Astrocyte (in vitro differentiated cells and primary cell): ENCODE measurements around the gene VSTM4. TPM values are rescaled to one million over a fixed set of nuclear protein-coding genes. Genes with fewer than 3 reads are reported as not detected.

Experiments used
- DNase-seq: peaks from one replicate; pipeline ENCODE4 v3.0.0-alpha.2; 2010; ENCODE audit warnings: low read depth
- FAIRE-seq: peaks from 2 replicates; lab custom pipeline; 2011; peaks lifted over from hg19 to GRCh38; lab: Jason Lieb, UNC
- H2AFZ ChIP-seq: 2 replicates; pipeline ENCODE4 v1.6.0; 2012; ENCODE audit warnings: low read depth, low read length, inconsistent platforms
- H3K27ac ChIP-seq: 2 replicates; pipeline ENCODE4 v1.5.1; 2011; ENCODE audit warnings: low read depth, low read length, inconsistent platforms
- H3K27me3 ChIP-seq: 2 replicates; pipeline ENCODE4 v1.6.0; 2011; ENCODE audit warnings: low read length, inconsistent platforms; ENCODE audit not compliant: insufficient read depth
- H3K36me3 ChIP-seq: 2 replicates; pipeline ENCODE4 v1.5.1; 2011; ENCODE audit warnings: low read length, inconsistent platforms; ENCODE audit not compliant: insufficient read depth
- H3K4me1 ChIP-seq: 2 replicates; pipeline ENCODE4 v1.5.1; 2011; ENCODE audit warnings: low read length, inconsistent platforms; ENCODE audit not compliant: insufficient read depth
- H3K4me2 ChIP-seq: 2 replicates; pipeline ENCODE4 v1.6.0; 2012; ENCODE audit warnings: low read length, inconsistent platforms
- H3K4me3 ChIP-seq: 2 replicates; pipeline ENCODE4 v1.5.1; 2011; ENCODE audit warnings: low read depth, mild to moderate bottlenecking, low read length, inconsistent platforms; ENCODE audit not compliant: insufficient read depth
- H3K79me2 ChIP-seq: 2 replicates; pipeline ENCODE4 v1.6.0; 2012; ENCODE audit warnings: mild to moderate bottlenecking, low read length, inconsistent platforms; ENCODE audit not compliant: insufficient read depth
- H3K9ac ChIP-seq: 2 replicates; pipeline ENCODE4 v1.6.0; 2012; ENCODE audit warnings: mild to moderate bottlenecking, low read length, inconsistent platforms
- H3K9me3 ChIP-seq: 2 replicates; pipeline ENCODE4 v1.5.1; 2012; ENCODE audit warnings: low read depth, mild to moderate bottlenecking, low read length, inconsistent platforms; ENCODE audit not compliant: insufficient read depth
- H4K20me1 ChIP-seq: 2 replicates; pipeline ENCODE4 v1.6.0; 2012; ENCODE audit warnings: low read length, inconsistent platforms; ENCODE audit not compliant: insufficient read depth
- H3K27ac Mint-ChIP-seq: one replicate; pipeline ENCODE4 v1.8.0; 2021; ENCODE audit warnings: mild to moderate bottlenecking, mixed read lengths; ENCODE audit not compliant: unreplicated experiment
- H3K27me3 Mint-ChIP-seq: one replicate; pipeline ENCODE4 v1.8.0; 2021; ENCODE audit warnings: low read depth, mixed read lengths; ENCODE audit not compliant: unreplicated experiment
- H3K36me3 Mint-ChIP-seq: one replicate; pipeline ENCODE4 v1.8.0; 2021; ENCODE audit warnings: low read depth, mixed read lengths; ENCODE audit not compliant: unreplicated experiment
- H3K4me1 Mint-ChIP-seq: one replicate; pipeline ENCODE4 v1.8.0; 2021; ENCODE audit warnings: low read depth, mixed read lengths; ENCODE audit not compliant: unreplicated experiment
- H3K4me3 Mint-ChIP-seq: one replicate; pipeline ENCODE4 v1.8.0; 2021; ENCODE audit warnings: mild to moderate bottlenecking, moderate library complexity, mixed read lengths; ENCODE audit not compliant: unreplicated experiment
- H3K9me3 Mint-ChIP-seq: one replicate; pipeline ENCODE4 v1.8.0; 2021; ENCODE audit warnings: mild to moderate bottlenecking, mixed read lengths; ENCODE audit not compliant: unreplicated experiment
- CTCF ChIP-seq: IDR thresholded peaks from 2 replicates; pipeline ENCODE4 v1.5.1; 2011; ENCODE audit warnings: low read depth, mild to moderate bottlenecking, inconsistent platforms, low read length, moderate library complexity; ENCODE audit not compliant: insufficient read depth
- EZH2 ChIP-seq: IDR thresholded peaks from 2 replicates; pipeline ENCODE4 v1.6.1; 2012; ENCODE audit warnings: mild to moderate bottlenecking, low read length, inconsistent platforms; ENCODE audit not compliant: insufficient read depth
- total RNA-seq: library from RNA; stranded (reverse); gene quantifications from 2 replicates; pipeline ENCODE4 v1.2.1, GENCODE V29; 2021

VSTM4 gene
- total RNA-seq, 1 donor from 2014 or later: 1.1 TPM

- peaks cover 7% of the 10 kb centered on the region for H3K9me3 Mint-ChIP-seq
- H3K9ac ChIP-seq: no peak overlapping the region
- no peak overlapping the region for H3K27ac ChIP-seq
- no peak overlapping the region for H3K4me3 Mint-ChIP-seq
- DNase-seq (no peak), FAIRE-seq (no peak)
- H3K79me2 ChIP-seq: no peaks in the 10 kb centered on the region
- no peak overlapping the region for H3K4me3 ChIP-seq
- H3K4me1 ChIP-seq: peaks cover 20% of the 10 kb centered on the region
- peaks cover 11% of the 10 kb centered on the region for H3K4me1 Mint-ChIP-seq
- no peak overlapping the region for H3K4me2 ChIP-seq
- H3K36me3 ChIP-seq: no peaks in the 10 kb centered on the region
- H3K27ac Mint-ChIP-seq: no peak overlapping the region
- peaks cover 2% of the 10 kb centered on the region for H3K27me3 ChIP-seq
- peaks cover 2% of the 10 kb centered on the region for H3K9me3 ChIP-seq
- H2AFZ ChIP-seq: no peak overlapping the region
- no peaks in the 10 kb centered on the region for H4K20me1 ChIP-seq
- TF ChIP-seq EZH2 (no peak), CTCF (no peak)
- peaks cover 18% of the 10 kb centered on the region for H3K27me3 Mint-ChIP-seq
- no peaks in the 10 kb centered on the region for H3K36me3 Mint-ChIP-seq
Measured at GRCh38 chr10:49144058-49144720, 28.9 kb upstream of the VSTM4 start.

GRCh38 chr10:49143249-49143648 lies 27.9 kb upstream of the VSTM4 start:
- FAIRE-seq: no peak

More at GRCh38 chr10:49143249-49143648, 27.9 kb upstream of the VSTM4 start:
- H3K9me3 Mint-ChIP-seq: peaks cover 4% of the 10 kb centered on the region
- Histone ChIP-seq H3K36me3 (no peaks in the 10 kb centered on the region), H3K27ac (no peak overlapping the region), H3K4me3 (no peak overlapping the region), H4K20me1 (no peaks in the 10 kb centered on the region), H2AFZ (no peak overlapping the region), H3K79me2 (no peaks in the 10 kb centered on the region), H3K9me3 (peaks cover 2% of the 10 kb centered on the region), H3K27me3 (no peaks in the 10 kb centered on the region), H3K9ac (no peak overlapping the region), H3K4me1 (peaks cover 30% of the 10 kb centered on the region), H3K4me2 (no peak overlapping the region)
- H3K4me1 Mint-ChIP-seq: peaks cover 20% of the 10 kb centered on the region
- peaks cover 18% of the 10 kb centered on the region for H3K27me3 Mint-ChIP-seq
- H3K36me3 Mint-ChIP-seq: no peaks in the 10 kb centered on the region
- TF ChIP-seq CTCF (no peak), EZH2 (no peak)
- no peak overlapping the region for H3K27ac Mint-ChIP-seq
- DNase-seq: no peak
- H3K4me3 Mint-ChIP-seq: no peak overlapping the region
